ENCODE measurements around the gene MOGAT2.
A peak's percentile ranks its signal among the peaks of the same experiment; 100 is the strongest.

Gene MOGAT2

GRCh38 chr11:75770102-75770501 is 52.5 kb downstream of the MOGAT2 start:
- no peak for DNase-seq
- intact Hi-C loops (cut with DNase I), result loop anchor here (10.0 kb wide), 1 partner anchor 85 kb away; no protein-coding TSS in a partner anchor

GRCh38 chr11:75771646-75772410 is 54.2 kb downstream of the MOGAT2 start:
- DNase-seq, result peak in 1 of 42 donors; percentile 8
- intact Hi-C loops (cut with DNase I), result loop anchor here (10.0 kb wide), 1 partner anchor 87 kb away; no protein-coding TSS in a partner anchor

GRCh38 chr11:75773595-75774353 is 56.1 kb downstream of the MOGAT2 start:
- DNase-seq, result no peak
- intact Hi-C loops (cut with DNase I), result loop anchor here (10.0 kb wide), 1 partner anchor 89 kb away; no protein-coding TSS in a partner anchor

- no peak for DNase-seq
- intact Hi-C loops (cut with DNase I), result loop anchor here (10.0 kb wide), 1 partner anchor 90 kb away; no protein-coding TSS in a partner anchor
These were observed 57.4 kb downstream of the MOGAT2 start for GRCh38 chr11:75775056-75775455.

GRCh38 chr11:75776546-75776945 is 58.9 kb downstream of the MOGAT2 start:
- intact Hi-C loops (cut with DNase I), result loop anchor here (10.0 kb wide), 1 partner anchor 92 kb away; no protein-coding TSS in a partner anchor
- no peak for DNase-seq

- intact Hi-C loops (cut with DNase I), result loop anchor here (10.0 kb wide), 1 partner anchor 93 kb away; no protein-coding TSS in a partner anchor
- DNase-seq, result no peak
These were observed 59.9 kb downstream of the MOGAT2 start for GRCh38 chr11:75777461-75778110.

- intact Hi-C loops (cut with DNase I), result loop anchor here (10.0 kb wide), 1 partner anchor 94 kb away; no protein-coding TSS in a partner anchor
- no peak for DNase-seq
These were observed 61.3 kb downstream of the MOGAT2 start for GRCh38 chr11:75778962-75779361.

- DNase-seq, result peak in 40 of 42 donors; percentile 23 to 90 (median 60)
- intact Hi-C loops (cut with DNase I), result loop anchor here (10.0 kb wide), 1 partner anchor 95 kb away; no protein-coding TSS in a partner anchor
These were observed 62.3 kb downstream of the MOGAT2 start for GRCh38 chr11:75779960-75780359.

- no peak for DNase-seq
- intact Hi-C loops (cut with DNase I), result no loop called here
These were observed 63.2 kb downstream of the MOGAT2 start for GRCh38 chr11:75780888-75781287.

- intact Hi-C loops (cut with DNase I), result no loop called here
- no peak for DNase-seq
These were observed 63.7 kb downstream of the MOGAT2 start for GRCh38 chr11:75781296-75781695.

GRCh38 chr11:75781831-75782230 is 64.2 kb downstream of the MOGAT2 start:
- DNase-seq, result peak in 19 of 42 donors; percentile 12 to 72 (median 41)
- intact Hi-C loops (cut with DNase I), result no loop called here

Data from head of caudate nucleus (tissue), 42 donors.